GM10266 (cell line): ENCODE results near the gene KCNMB2.

Source experiments
- DNase-seq: peaks from one replicate; pipeline ENCODE4 v3.0.0; 2012; ENCODE audit errors: extremely low spot score
- CTCF ChIP-seq: IDR thresholded peaks from 2 replicates; pipeline ENCODE4 v1.5.1; 2012; ENCODE audit warnings: mild to moderate bottlenecking, low read depth; ENCODE audit not compliant: control insufficient read depth, insufficient read depth; ENCODE audit errors: missing control alignments

KCNMB2 gene

GRCh38 chr3:178875157-178875556 lies 338.9 kb downstream of the KCNMB2 start:
- no peak for DNase-seq
- no peak for TF ChIP-seq CTCF

DNA sequence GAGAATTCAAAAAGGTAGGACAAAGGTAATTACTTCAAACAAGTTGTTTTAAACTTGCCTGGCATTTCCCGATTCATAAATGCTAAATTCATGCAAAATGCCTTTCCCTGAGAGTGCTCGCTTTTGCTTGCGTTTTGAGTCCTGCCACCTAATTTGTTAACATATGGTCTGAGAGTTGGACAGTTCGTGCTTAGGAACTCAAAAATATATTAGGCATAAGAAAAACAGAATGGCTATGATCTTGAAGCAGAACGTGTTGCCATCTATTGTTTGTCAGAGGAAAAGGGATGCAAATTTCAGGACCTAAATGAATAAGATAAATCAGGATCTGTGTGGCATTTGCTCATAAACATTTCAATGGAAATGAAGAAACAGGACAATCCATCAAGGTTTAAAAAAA lies 339.6 kb downstream of the KCNMB2 start:
- no peak for DNase-seq
- TF ChIP-seq CTCF, result no peak

DNA sequence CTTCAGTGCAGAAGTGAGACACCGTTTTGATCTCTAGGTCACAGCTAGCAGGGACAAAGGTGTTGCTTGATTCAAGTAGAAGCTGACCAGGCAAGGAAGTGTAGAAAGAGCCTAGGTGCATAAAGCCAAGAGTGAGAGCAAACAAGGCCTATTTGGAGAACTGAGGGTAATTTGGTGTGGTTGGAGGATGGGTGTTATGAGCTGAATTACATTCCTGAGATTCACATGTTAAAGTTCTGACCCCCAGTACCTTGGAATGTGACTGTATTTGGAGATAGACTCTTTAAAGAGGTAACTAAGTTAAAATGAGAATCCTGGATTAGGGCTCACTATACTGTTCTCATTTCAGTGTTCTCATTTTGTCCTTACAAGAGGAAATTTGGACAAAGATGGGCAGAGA lies 344.0 kb downstream of the KCNMB2 start:
- TF ChIP-seq CTCF, result no peak
- DNase-seq, result no peak
